Peyer's patch (tissue), 4 donors: ENCODE measurements around the gene DFFB. TPM values are rescaled to one million over a fixed set of nuclear protein-coding genes. Genes with fewer than 3 reads are reported as not detected.

ENCODE experiments used
- DNase-seq, 3 donors: peaks; one replicate each; pipeline ENCODE4 v3.0.0-alpha.2; 2017 to 2019
- H3K27ac ChIP-seq, 4 donors: fragments of 200-600 bp; sonication (generic); one replicate each; pipeline ENCODE4 v1.5.1; 2016 to 2019
- H3K27me3 ChIP-seq, 2 donors: fragments of 200-600 bp; sonication (generic); one replicate each; pipeline ENCODE4 v1.5.1; 2019
- H3K36me3 ChIP-seq, 3 donors: fragments of 200-600 bp; sonication (generic); one replicate each; pipeline ENCODE4 v1.5.1; 2016 to 2019
- H3K4me1 ChIP-seq, 4 donors: fragments of 200-600 bp; sonication (generic); one replicate each; pipeline ENCODE4 v1.5.1; 2016 to 2019
- H3K4me3 ChIP-seq, 4 donors: fragments of 200-600 bp; sonication (generic); 1 replicate in 3 of 4; 2 replicates in 1 of 4; pipeline ENCODE4 v1.5.1; 2016 to 2019; ENCODE audit warnings: mild to moderate bottlenecking in 1 of 4
- H3K9me3 ChIP-seq, 4 donors: fragments of 200-600 bp; sonication (generic); one replicate each; pipeline ENCODE4 v1.5.1; 2016 to 2019; ENCODE audit warnings: mild to moderate bottlenecking in 1 of 4
- POLR2A ChIP-seq, 2 donors: fragments of 450-650 bp; IDR thresholded peaks; one replicate each; pipeline ENCODE4 v1.5.1; 2017; ENCODE audit warnings: antibody characterized with exemption in 2 of 2, mild to moderate bottlenecking in 2 of 2, moderate library complexity in 2 of 2
- total RNA-seq, 4 donors: library from RNA; depleted of rRNA; stranded (reverse); fragments of >200 nt; gene quantifications; one replicate each; pipeline ENCODE4 v1.1.0, GENCODE V29; 2016
- TF ChIP-seq, protein P1 (sequence below), 6 experiments: fragments of 450-650 bp in 4 of 6; fragments of 200-600 bp in 2 of 6; sonication (generic) in 1 of 6; IDR thresholded peaks; one replicate each; pipeline ENCODE4 v1.5.1; 2017 to 2019; ENCODE audit warnings: antibody characterized with exemption in 6 of 6, mild to moderate bottlenecking in 3 of 6, moderate library complexity in 1 of 6

DFFB gene
- total RNA-seq, 4 donors from 2014 or later = 6.8 to 22.8 (median 13.7) TPM

DNA sequence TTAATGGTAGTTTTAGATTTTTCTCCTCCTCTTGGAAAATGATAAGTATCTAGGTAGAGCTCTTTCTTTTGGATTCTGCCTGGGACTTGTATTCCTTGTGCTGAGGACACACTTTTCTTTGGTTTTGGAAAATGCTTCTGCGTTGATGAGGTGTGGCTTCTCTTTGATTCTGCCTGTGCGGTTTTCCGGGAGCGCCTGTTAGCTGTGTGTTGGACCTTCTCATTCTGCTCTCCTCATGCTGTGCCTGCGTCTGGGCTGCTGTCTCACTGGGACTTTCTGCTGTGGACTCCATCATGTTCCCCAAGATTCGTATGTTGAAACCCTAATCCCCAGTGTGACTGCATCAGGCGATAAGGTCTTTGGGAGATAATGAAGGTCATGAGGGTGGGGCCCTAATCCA, 21.8 kb downstream of the DFFB start:
- Histone ChIP-seq H3K9me3 (peaks cover 0 to 9% (median 0%) of the 10 kb centered on the region in 4 donors), H3K36me3 (peaks cover 0 to 54% (median 0%) of the 10 kb centered on the region in 3 donors), H3K4me1 (no peaks in the 10 kb centered on the region), H3K4me3 (no peak overlapping the region), H3K27ac (no peak overlapping the region), H3K27me3 (no peaks in the 10 kb centered on the region)
- TF ChIP-seq, protein P1, sequence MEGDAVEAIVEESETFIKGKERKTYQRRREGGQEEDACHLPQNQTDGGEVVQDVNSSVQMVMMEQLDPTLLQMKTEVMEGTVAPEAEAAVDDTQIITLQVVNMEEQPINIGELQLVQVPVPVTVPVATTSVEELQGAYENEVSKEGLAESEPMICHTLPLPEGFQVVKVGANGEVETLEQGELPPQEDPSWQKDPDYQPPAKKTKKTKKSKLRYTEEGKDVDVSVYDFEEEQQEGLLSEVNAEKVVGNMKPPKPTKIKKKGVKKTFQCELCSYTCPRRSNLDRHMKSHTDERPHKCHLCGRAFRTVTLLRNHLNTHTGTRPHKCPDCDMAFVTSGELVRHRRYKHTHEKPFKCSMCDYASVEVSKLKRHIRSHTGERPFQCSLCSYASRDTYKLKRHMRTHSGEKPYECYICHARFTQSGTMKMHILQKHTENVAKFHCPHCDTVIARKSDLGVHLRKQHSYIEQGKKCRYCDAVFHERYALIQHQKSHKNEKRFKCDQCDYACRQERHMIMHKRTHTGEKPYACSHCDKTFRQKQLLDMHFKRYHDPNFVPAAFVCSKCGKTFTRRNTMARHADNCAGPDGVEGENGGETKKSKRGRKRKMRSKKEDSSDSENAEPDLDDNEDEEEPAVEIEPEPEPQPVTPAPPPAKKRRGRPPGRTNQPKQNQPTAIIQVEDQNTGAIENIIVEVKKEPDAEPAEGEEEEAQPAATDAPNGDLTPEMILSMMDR (IDR thresholded peaks at IDR 0.05) = no peak
- no peak for TF ChIP-seq POLR2A (IDR thresholded peaks at IDR 0.05)
- DNase-seq = no peak

DNA sequence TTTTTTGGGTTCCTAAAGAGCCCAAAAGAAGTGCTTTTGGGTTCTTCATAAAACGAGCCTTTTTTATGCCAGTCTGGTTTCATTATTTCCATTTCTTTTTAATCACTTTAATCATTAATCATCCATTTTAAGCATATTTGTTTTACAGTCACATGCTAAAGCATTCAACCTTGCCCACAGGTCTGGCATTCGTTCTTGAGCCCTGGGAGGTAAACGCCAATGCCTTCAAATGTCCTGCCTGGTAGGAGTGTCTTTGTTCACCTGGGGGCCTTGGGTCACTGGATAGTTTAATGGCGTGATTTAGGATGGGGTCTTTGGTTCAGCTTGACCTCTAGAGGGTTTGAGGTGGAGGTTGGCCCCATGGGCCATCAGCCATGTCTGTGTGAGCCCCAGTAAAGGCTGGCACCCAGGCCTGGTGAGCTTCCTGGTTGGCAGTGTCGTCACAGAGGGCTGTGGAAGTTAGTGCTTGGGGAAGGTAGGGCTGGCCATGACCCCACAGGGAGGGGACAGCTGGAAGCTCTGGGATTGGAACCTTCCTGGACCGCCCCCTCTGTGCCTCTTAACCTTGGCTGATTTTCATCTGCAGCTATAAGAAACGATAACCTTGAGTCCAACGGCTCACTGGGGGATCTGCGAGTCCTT, 22.6 kb downstream of the DFFB start:
- no peak overlapping the region for H3K4me3 ChIP-seq
- H3K36me3 ChIP-seq = peaks cover 0 to 54% (median 0%) of the 10 kb centered on the region in 3 donors

DNA sequence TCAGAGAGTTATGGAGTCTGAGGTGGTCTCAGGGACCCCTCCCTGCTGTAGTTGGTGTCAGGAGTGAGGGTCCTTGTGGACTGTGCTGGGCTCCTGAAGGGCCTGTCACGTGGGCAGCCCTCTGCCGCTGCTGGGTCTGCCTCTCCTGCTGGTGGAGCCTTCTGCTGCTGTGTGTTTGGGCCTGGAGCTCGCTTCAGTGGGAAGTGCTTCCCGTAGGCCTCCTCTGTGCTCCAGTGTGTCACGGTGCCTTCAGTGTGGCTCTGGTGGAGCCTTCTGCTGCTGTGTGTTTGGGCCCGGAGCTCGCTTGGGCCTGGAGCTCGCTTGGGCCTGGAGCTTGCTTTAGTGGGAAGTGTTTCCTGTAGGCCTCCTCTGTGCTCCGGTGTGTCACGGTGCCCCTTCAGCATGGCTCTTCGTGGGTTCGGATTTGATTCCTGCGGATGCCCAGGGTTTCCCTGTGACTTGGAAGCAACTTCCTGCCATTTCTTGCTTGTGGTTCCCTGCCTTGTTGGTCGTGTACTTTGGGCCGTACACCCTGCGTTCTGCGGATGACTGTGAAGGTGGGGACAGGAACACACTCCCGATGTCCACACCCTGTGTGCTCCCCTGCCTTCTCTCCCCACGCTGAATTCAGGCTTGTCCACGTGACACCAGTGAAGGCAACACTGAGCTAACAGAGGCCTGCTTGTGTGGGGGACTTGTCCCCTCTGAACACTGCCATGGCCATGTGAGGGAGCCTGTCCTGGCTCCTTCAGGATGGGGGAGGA, 23.3 kb downstream of the DFFB start:
- H3K9me3 ChIP-seq = peaks cover 0 to 9% (median 0%) of the 10 kb centered on the region in 4 donors
- TF ChIP-seq POLR2A (IDR thresholded peaks at IDR 0.05) = no peak
- TF ChIP-seq, protein P1 (IDR thresholded peaks at IDR 0.05) = no peak
- DNase-seq = peak in 1 of 3 donors; percentile 43
- no peak overlapping the region for H3K4me3 ChIP-seq
- H3K27ac ChIP-seq = no peak overlapping the region
- H3K36me3 ChIP-seq = peaks cover 0 to 51% (median 0%) of the 10 kb centered on the region in 3 donors
- H3K4me1 ChIP-seq = no peaks in the 10 kb centered on the region
- H3K27me3 ChIP-seq = no peaks in the 10 kb centered on the region

More for the DNA sequence above, 22.6 kb downstream of the DFFB start:
- Histone ChIP-seq H3K9me3 (peaks cover 0 to 9% (median 0%) of the 10 kb centered on the region in 4 donors), H3K27me3 (no peaks in the 10 kb centered on the region), H3K4me1 (no peaks in the 10 kb centered on the region), H3K27ac (no peak overlapping the region)
- no peak for DNase-seq
- TF ChIP-seq, protein P1 (IDR thresholded peaks at IDR 0.05) = no peak
- TF ChIP-seq POLR2A (IDR thresholded peaks at IDR 0.05) = no peak

DNA sequence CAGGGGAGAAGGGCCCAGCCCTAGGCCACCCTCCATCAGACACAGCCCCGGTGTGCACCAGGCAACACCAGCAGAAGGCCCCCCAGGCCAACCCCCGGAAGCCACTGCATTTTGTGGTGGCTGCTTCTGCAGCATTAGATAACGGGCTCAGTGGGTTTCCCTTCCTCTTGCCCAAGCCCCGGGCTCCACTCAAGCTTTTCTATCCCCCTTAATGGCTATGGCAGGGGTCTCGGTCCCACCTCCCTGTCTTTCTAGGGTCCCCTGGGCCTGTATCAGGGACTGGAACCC, 23.9 kb downstream of the DFFB start:
- Histone ChIP-seq H3K9me3 (peaks cover 0 to 9% (median 0%) of the 10 kb centered on the region in 4 donors), H3K4me3 (no peak overlapping the region), H3K27me3 (no peaks in the 10 kb centered on the region), H3K36me3 (peaks cover 0 to 51% (median 0%) of the 10 kb centered on the region in 3 donors), H3K27ac (no peak overlapping the region), H3K4me1 (no peaks in the 10 kb centered on the region)
- peak in 1 of 3 donors; percentile 39 for DNase-seq
- no peak for TF ChIP-seq POLR2A (IDR thresholded peaks at IDR 0.05)
- TF ChIP-seq, protein P1 (IDR thresholded peaks at IDR 0.05) = no peak

DNA sequence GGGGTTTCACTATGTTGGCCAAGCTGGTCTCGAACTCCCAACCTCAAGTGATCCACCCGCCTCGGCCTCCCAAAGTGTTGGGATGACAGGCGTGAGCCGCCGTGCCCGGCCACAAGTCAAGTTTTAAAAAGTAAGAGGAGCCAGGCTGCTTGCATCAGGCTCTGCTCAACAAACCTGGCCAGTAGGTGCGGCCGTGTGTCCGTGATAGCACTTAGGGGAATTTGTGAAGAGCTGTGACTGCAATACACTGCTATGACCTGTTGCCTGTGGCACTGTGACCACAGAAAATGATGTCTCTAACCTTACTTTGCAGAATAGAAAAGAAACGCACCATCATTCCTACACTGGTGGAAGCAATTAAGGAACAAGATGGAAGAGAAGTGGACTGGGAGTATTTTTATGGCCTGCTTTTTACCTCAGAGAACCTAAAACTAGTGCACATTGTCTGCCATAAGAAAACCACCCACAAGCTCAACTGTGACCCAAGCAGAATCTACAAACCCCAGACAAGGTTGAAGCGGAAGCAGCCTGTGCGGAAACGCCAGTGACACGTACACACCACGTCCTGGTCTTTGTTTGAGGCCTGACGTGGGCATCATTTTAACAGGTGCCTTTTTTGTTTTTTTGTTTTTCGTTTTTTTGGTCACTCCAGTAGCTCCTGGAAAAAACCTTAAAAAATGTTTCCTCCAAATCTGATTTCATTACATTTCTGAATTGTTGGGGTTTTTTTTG, 26.1 kb downstream of the DFFB start:
- Histone ChIP-seq H3K27me3 (no peaks in the 10 kb centered on the region), H3K27ac (no peak overlapping the region), H3K4me1 (no peaks in the 10 kb centered on the region), H3K9me3 (peaks cover 0 to 9% (median 0%) of the 10 kb centered on the region in 4 donors), H3K36me3 (peaks cover 0 to 55% (median 0%) of the 10 kb centered on the region in 3 donors), H3K4me3 (no peak overlapping the region)
- TF ChIP-seq POLR2A (IDR thresholded peaks at IDR 0.05) = no peak
- TF ChIP-seq, protein P1 (IDR thresholded peaks at IDR 0.05) = no peak
- no peak for DNase-seq
